Astrocyte (in vitro differentiated cells and primary cell): ENCODE data around the gene FOXK2. TPM values are rescaled to one million over a fixed set of nuclear protein-coding genes. Genes with fewer than 3 reads are reported as not detected.

Experiments
- DNase-seq: peaks from one replicate; pipeline ENCODE4 v3.0.0-alpha.2; 2010; ENCODE audit warnings: low read depth
- FAIRE-seq: peaks from 2 replicates; lab custom pipeline; 2011; peaks lifted over from hg19 to GRCh38; lab: Jason Lieb, UNC
- H2AFZ ChIP-seq: 2 replicates; pipeline ENCODE4 v1.6.0; 2012; ENCODE audit warnings: low read depth, low read length, inconsistent platforms
- H3K27ac ChIP-seq: 2 replicates; pipeline ENCODE4 v1.5.1; 2011; ENCODE audit warnings: low read depth, low read length, inconsistent platforms
- H3K27me3 ChIP-seq: 2 replicates; pipeline ENCODE4 v1.6.0; 2011; ENCODE audit warnings: low read length, inconsistent platforms; ENCODE audit not compliant: insufficient read depth
- H3K36me3 ChIP-seq: 2 replicates; pipeline ENCODE4 v1.5.1; 2011; ENCODE audit warnings: low read length, inconsistent platforms; ENCODE audit not compliant: insufficient read depth
- H3K4me1 ChIP-seq: 2 replicates; pipeline ENCODE4 v1.5.1; 2011; ENCODE audit warnings: low read length, inconsistent platforms; ENCODE audit not compliant: insufficient read depth
- H3K4me2 ChIP-seq: 2 replicates; pipeline ENCODE4 v1.6.0; 2012; ENCODE audit warnings: low read length, inconsistent platforms
- H3K4me3 ChIP-seq: 2 replicates; pipeline ENCODE4 v1.5.1; 2011; ENCODE audit warnings: low read depth, mild to moderate bottlenecking, low read length, inconsistent platforms; ENCODE audit not compliant: insufficient read depth
- H3K79me2 ChIP-seq: 2 replicates; pipeline ENCODE4 v1.6.0; 2012; ENCODE audit warnings: mild to moderate bottlenecking, low read length, inconsistent platforms; ENCODE audit not compliant: insufficient read depth
- H3K9ac ChIP-seq: 2 replicates; pipeline ENCODE4 v1.6.0; 2012; ENCODE audit warnings: mild to moderate bottlenecking, low read length, inconsistent platforms
- H3K9me3 ChIP-seq: 2 replicates; pipeline ENCODE4 v1.5.1; 2012; ENCODE audit warnings: low read depth, mild to moderate bottlenecking, low read length, inconsistent platforms; ENCODE audit not compliant: insufficient read depth
- H4K20me1 ChIP-seq: 2 replicates; pipeline ENCODE4 v1.6.0; 2012; ENCODE audit warnings: low read length, inconsistent platforms; ENCODE audit not compliant: insufficient read depth
- H3K27ac Mint-ChIP-seq: one replicate; pipeline ENCODE4 v1.8.0; 2021; ENCODE audit warnings: mild to moderate bottlenecking, mixed read lengths; ENCODE audit not compliant: unreplicated experiment
- H3K27me3 Mint-ChIP-seq: one replicate; pipeline ENCODE4 v1.8.0; 2021; ENCODE audit warnings: low read depth, mixed read lengths; ENCODE audit not compliant: unreplicated experiment
- H3K36me3 Mint-ChIP-seq: one replicate; pipeline ENCODE4 v1.8.0; 2021; ENCODE audit warnings: low read depth, mixed read lengths; ENCODE audit not compliant: unreplicated experiment
- H3K4me1 Mint-ChIP-seq: one replicate; pipeline ENCODE4 v1.8.0; 2021; ENCODE audit warnings: low read depth, mixed read lengths; ENCODE audit not compliant: unreplicated experiment
- H3K4me3 Mint-ChIP-seq: one replicate; pipeline ENCODE4 v1.8.0; 2021; ENCODE audit warnings: mild to moderate bottlenecking, moderate library complexity, mixed read lengths; ENCODE audit not compliant: unreplicated experiment
- H3K9me3 Mint-ChIP-seq: one replicate; pipeline ENCODE4 v1.8.0; 2021; ENCODE audit warnings: mild to moderate bottlenecking, mixed read lengths; ENCODE audit not compliant: unreplicated experiment
- EZH2 ChIP-seq: IDR thresholded peaks from 2 replicates; pipeline ENCODE4 v1.6.1; 2012; ENCODE audit warnings: mild to moderate bottlenecking, low read length, inconsistent platforms; ENCODE audit not compliant: insufficient read depth
- total RNA-seq: library from RNA; stranded (reverse); gene quantifications from 2 replicates; pipeline ENCODE4 v1.2.1, GENCODE V29; 2021
- TF ChIP-seq, protein P1 (sequence below): IDR thresholded peaks from 2 replicates; pipeline ENCODE4 v1.5.1; 2011; ENCODE audit warnings: low read depth, mild to moderate bottlenecking, inconsistent platforms, low read length, moderate library complexity; ENCODE audit not compliant: insufficient read depth

Gene FOXK2
- total RNA-seq, 1 donor from 2014 or later = 68.0 TPM

DNA sequence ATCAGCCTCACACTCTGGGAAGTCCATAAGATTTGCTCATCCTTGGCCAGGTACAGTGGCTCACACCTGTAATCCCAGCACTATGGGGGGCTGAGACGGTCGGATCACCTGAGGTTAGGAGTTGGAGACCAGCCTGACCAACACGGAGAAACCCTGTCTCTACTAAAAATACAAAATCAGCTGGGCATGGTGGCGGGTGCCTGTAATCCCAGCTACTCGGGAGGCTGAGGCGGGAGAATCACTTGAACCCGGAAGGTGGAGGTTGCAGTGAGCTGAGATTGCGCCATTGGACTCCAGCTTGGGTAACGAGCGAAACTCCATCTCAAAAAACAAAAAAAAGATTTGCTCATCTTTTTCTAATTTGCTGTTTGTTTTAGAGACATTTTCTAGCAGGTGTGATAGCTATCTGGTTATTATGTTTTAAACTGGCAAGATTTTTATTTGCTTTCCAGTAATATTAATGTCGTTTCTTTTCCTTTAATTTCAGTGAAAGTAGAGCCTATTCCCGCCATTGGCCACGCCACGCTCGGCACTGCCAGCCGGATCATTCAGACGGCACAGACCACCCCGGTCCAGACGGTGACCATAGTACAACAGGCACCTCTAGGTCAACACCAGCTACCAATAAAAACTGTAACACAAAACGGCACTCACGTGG is 67.2 kb downstream of the FOXK2 start:
- H2AFZ ChIP-seq = no peak overlapping the region
- H3K27me3 ChIP-seq = no peaks in the 10 kb centered on the region
- H3K9ac ChIP-seq = no peak overlapping the region
- H3K4me2 ChIP-seq = no peak overlapping the region
- no peak overlapping the region for H3K27ac ChIP-seq
- peaks cover 15% of the 10 kb centered on the region for H3K36me3 ChIP-seq
- H3K4me1 Mint-ChIP-seq = peaks cover 7% of the 10 kb centered on the region
- peaks cover 5% of the 10 kb centered on the region for H3K4me1 ChIP-seq
- no peaks in the 10 kb centered on the region for H3K27me3 Mint-ChIP-seq
- TF ChIP-seq, protein P1, sequence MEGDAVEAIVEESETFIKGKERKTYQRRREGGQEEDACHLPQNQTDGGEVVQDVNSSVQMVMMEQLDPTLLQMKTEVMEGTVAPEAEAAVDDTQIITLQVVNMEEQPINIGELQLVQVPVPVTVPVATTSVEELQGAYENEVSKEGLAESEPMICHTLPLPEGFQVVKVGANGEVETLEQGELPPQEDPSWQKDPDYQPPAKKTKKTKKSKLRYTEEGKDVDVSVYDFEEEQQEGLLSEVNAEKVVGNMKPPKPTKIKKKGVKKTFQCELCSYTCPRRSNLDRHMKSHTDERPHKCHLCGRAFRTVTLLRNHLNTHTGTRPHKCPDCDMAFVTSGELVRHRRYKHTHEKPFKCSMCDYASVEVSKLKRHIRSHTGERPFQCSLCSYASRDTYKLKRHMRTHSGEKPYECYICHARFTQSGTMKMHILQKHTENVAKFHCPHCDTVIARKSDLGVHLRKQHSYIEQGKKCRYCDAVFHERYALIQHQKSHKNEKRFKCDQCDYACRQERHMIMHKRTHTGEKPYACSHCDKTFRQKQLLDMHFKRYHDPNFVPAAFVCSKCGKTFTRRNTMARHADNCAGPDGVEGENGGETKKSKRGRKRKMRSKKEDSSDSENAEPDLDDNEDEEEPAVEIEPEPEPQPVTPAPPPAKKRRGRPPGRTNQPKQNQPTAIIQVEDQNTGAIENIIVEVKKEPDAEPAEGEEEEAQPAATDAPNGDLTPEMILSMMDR = no peak
- no peak for TF ChIP-seq EZH2
- H3K9me3 ChIP-seq = no peaks in the 10 kb centered on the region
- H3K9me3 Mint-ChIP-seq = no peaks in the 10 kb centered on the region
- no peak for DNase-seq
- no peak overlapping the region for H3K4me3 ChIP-seq
- H3K27ac Mint-ChIP-seq = no peak overlapping the region
- peaks cover 19% of the 10 kb centered on the region for H3K36me3 Mint-ChIP-seq
- no peaks in the 10 kb centered on the region for H3K79me2 ChIP-seq
- FAIRE-seq = no peak
- H4K20me1 ChIP-seq = peaks cover 29% of the 10 kb centered on the region
- H3K4me3 Mint-ChIP-seq = no peak overlapping the region

DNA sequence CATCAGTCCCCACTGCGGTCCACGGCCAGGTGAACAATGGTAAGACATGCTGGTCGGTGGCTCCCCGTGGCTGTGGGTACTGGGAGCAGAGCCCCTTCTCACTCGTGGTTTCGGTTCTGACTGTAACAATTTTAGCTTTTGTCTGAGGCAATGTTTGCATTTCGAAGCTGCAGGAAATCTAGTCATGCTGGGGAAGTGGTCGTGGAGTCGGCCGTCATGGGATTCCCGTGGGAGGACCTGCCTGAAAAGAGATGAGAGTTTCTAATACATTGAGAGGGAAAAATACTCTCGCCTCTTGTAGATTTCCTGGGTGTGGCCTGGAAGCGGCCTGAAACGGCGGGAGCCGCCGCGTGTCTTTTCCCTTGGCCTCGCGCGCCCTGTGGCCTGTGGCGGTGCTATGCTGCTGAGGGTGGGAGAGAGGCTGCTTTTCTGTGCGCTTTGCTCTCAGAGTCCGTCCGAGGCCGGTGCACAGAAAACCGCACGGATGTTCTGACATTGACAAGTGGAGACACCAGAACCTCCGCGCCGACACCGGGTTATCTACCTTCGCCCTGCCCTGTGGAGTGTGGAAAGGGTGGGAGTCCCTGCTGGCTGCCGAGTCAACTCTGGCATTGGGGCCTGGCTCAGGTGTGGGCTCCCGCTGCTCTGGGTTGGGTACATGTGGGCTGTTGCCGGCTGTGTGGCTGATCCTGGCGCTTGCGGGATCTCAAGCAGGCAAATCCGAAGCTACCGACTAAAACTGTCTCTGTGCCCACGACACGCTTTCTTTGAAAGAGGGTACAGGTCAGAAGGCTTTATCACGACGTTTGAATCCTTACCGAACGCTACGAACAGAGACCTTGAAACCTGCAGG is 67.9 kb downstream of the FOXK2 start:
- H3K36me3 ChIP-seq = peaks cover 13% of the 10 kb centered on the region

More for the DNA sequence above, 67.9 kb downstream of the FOXK2 start:
- no peak overlapping the region for H3K9ac ChIP-seq
- no peaks in the 10 kb centered on the region for H3K27me3 ChIP-seq
- Mint-ChIP-seq H3K9me3 (no peaks in the 10 kb centered on the region), H3K4me1 (peaks cover 5% of the 10 kb centered on the region), H3K27me3 (no peaks in the 10 kb centered on the region), H3K36me3 (peaks cover 21% of the 10 kb centered on the region), H3K27ac (no peak overlapping the region), H3K4me3 (no peak overlapping the region)
- no peak overlapping the region for H2AFZ ChIP-seq
- no peak for FAIRE-seq
- H3K4me3 ChIP-seq = no peak overlapping the region
- H3K79me2 ChIP-seq = no peaks in the 10 kb centered on the region
- peaks cover under 1% of the 10 kb centered on the region for H3K4me1 ChIP-seq
- H3K27ac ChIP-seq = no peak overlapping the region
- peaks cover 22% of the 10 kb centered on the region for H4K20me1 ChIP-seq
- TF ChIP-seq, protein P1 = no peak
- no peak for TF ChIP-seq EZH2
- DNase-seq = no peak
- H3K4me2 ChIP-seq = no peak overlapping the region
- H3K9me3 ChIP-seq = no peaks in the 10 kb centered on the region
